Measurements from ENCODE around the gene LBHD2. TPM values are rescaled to one million over a fixed set of nuclear protein-coding genes. Genes with fewer than 3 reads are reported as not detected.

The LBHD2 gene
- total and polyA plus RNA-seq, 2 of the 13 experiments (the other 11 are each of a cell fraction or from before 2014, with no cell fraction given) = 0.67 to 1.00 TPM

DNA sequence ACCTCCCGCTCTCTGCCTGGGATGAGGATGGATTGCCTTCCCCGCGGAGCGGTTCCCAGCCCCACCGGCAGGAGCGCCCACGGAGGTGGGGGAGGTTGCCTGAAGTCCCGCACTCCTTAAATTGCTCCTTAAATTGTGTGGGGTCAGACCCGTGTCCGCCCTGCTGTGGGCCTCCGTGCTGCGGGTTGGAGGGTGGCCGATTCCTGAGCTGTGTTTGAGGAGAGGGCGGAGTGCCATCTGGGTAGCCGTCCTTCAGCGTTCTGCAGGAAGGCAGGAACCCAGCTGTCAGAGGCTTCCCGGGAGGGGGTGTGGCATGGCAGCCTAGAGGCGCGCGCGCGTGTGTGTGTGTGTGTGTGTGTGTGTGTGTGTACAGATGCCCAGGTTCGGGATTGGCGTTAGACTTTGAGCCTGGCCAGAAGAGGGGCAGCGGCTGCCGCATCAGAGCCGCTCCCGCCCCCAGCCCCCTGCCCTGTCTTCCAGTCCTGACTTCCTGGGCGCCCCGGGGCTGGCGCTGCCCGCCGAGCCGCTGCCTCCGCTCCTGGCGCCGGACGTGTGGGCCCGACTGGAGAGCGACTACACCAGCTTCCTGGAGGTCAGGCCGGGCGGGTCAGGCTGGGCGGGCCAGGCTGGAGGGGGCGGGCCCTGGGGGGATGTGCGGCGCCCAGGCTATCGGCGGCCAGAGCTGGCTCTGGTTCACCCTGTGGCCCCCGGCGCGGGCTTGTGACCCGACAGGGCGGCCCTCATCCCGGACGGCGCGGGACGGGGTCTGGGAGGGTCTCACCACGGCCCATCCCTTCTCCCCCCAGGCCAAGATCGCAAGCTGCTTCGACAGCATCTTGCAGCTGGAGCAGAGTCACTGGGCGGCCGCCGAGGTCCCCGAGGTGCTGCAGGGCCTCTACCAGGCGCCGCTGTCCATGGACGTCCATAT, 19.7 kb downstream of the LBHD2 start (continued):
- TF ChIP-seq, protein P1, sequence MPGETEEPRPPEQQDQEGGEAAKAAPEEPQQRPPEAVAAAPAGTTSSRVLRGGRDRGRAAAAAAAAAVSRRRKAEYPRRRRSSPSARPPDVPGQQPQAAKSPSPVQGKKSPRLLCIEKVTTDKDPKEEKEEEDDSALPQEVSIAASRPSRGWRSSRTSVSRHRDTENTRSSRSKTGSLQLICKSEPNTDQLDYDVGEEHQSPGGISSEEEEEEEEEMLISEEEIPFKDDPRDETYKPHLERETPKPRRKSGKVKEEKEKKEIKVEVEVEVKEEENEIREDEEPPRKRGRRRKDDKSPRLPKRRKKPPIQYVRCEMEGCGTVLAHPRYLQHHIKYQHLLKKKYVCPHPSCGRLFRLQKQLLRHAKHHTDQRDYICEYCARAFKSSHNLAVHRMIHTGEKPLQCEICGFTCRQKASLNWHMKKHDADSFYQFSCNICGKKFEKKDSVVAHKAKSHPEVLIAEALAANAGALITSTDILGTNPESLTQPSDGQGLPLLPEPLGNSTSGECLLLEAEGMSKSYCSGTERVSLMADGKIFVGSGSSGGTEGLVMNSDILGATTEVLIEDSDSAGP (CRISPR knock-in tag; IDR thresholded peaks at IDR 0.05; ENCODE audit: borderline replicate concordance) = peak; percentile 70
- peak; percentile 17; the same call in 1 of the 2 replicates for TF ChIP-seq ARNTL (CRISPR knock-in tag; IDR thresholded peaks at IDR 0.05)
- peak; percentile 65 for TF ChIP-seq MYC (CRISPR knock-in tag; IDR thresholded peaks at IDR 0.05; ENCODE audit: borderline replicate concordance)
- peak; percentile 20; the same call in 1 of the 2 replicates for TF ChIP-seq ZNF274 (CRISPR knock-in tag; IDR thresholded peaks at IDR 0.05)
- TF ChIP-seq FOXO1 (CRISPR knock-in tag; IDR thresholded peaks at IDR 0.05) = 0 out of 2 replicates have a peak, but pooled peaks have one; percentile 25
- TF ChIP-seq TCF12 (IDR thresholded peaks at IDR 0.05) = no peak
- peak; percentile 86; the same call in 1 of the 2 replicates for TF ChIP-seq TCF12 (CRISPR knock-in tag; IDR thresholded peaks at IDR 0.05)
- TF ChIP-seq, protein P2, sequence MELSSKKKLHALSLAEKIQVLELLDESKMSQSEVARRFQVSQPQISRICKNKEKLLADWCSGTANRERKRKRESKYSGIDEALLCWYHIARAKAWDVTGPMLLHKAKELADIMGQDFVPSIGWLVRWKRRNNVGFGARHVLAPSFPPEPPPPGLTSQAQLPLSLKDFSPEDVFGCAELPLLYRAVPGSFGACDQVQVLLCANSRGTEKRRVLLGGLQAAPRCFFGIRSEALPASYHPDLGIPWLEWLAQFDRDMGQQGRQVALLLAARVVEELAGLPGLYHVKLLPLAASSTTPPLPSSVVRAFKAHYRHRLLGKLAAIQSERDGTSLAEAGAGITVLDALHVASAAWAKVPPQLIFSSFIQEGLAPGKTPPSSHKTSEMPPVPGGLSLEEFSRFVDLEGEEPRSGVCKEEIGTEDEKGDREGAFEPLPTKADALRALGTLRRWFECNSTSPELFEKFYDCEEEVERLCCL (CRISPR knock-in tag; IDR thresholded peaks at IDR 0.05; ENCODE audit: borderline replicate concordance) = no peak
- TF ChIP-seq SIX1 (CRISPR knock-in tag; IDR thresholded peaks at IDR 0.05; ENCODE audit: borderline replicate concordance) = no peak
- no peak for TF ChIP-seq MTF2 (CRISPR knock-in tag; IDR thresholded peaks at IDR 0.05; ENCODE audit: borderline replicate concordance)
- peak; percentile 77; the same call in 1 of the 2 replicates for TF ChIP-seq SP4 (CRISPR knock-in tag; IDR thresholded peaks at IDR 0.05)
- TF ChIP-seq SALL1 (CRISPR knock-in tag; IDR thresholded peaks at IDR 0.05) = peak; percentile 80
- peak; percentile 45 for TF ChIP-seq NR2F6 (IDR thresholded peaks at IDR 0.05)
- TF ChIP-seq NR2F6 (CRISPR knock-in tag; IDR thresholded peaks at IDR 0.05) = peak; percentile 50
- TF ChIP-seq FOXA1 (IDR thresholded peaks at IDR 0.05) = peak; percentile 66
- TF ChIP-seq FOXA1 (CRISPR knock-in tag; IDR thresholded peaks at IDR 0.05) = peak; percentile 54
- peak; percentile 71; the same call in 1 of the 2 replicates for TF ChIP-seq ZNF431 (CRISPR knock-in tag; IDR thresholded peaks at IDR 0.05; ENCODE audit: borderline replicate concordance, low read depth)
- TF ChIP-seq ZNF468 (CRISPR knock-in tag; IDR thresholded peaks at IDR 0.05) = no peak
- no peak for TF ChIP-seq RELA (CRISPR knock-in tag; IDR thresholded peaks at IDR 0.05)
- peak; percentile 68 for TF ChIP-seq GZF1 (CRISPR knock-in tag; IDR thresholded peaks at IDR 0.05)
- TF ChIP-seq, protein P3, sequence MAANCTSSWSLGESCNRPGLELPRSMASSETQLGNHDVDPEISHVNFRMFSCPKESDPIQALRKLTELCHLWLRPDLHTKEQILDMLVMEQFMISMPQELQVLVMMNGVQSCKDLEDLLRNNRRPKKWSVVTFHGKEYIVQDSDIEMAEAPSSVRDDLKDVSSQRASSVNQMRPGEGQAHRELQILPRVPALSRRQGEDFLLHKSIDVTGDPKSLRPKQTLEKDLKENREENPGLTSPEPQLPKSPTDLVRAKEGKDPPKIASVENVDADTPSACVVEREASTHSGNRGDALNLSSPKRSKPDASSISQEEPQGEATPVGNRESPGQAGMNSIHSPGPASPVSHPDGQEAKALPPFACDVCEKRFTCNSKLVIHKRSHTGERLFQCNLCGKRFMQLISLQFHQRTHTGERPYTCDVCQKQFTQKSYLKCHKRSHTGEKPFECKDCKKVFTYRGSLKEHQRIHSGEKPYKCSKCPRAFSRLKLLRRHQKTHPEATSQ (CRISPR knock-in tag; IDR thresholded peaks at IDR 0.05; ENCODE audit: borderline replicate concordance) = peak; percentile 11; the same call in 1 of the 2 replicates
- peak; percentile 81 for TF ChIP-seq SKI (IDR thresholded peaks at IDR 0.05; ENCODE audit: partially characterized antibody)
- TF ChIP-seq KDM3A (CRISPR knock-in tag; IDR thresholded peaks at IDR 0.05; ENCODE audit: low read depth) = no peak; the same call in 1 of the 2 replicates
- TF ChIP-seq ZFP90 (CRISPR knock-in tag; IDR thresholded peaks at IDR 0.05; ENCODE audit: borderline replicate concordance) = peak; percentile 58; the same call in 1 of the 2 replicates
- TF ChIP-seq KMT2A (CRISPR knock-in tag; IDR thresholded peaks at IDR 0.05) = no peak
- peak; percentile 24; the same call in 1 of the 2 replicates for TF ChIP-seq RFXAP (CRISPR knock-in tag; IDR thresholded peaks at IDR 0.05; ENCODE audit: borderline replicate concordance)
- TF ChIP-seq ZFY (CRISPR knock-in tag; IDR thresholded peaks at IDR 0.05) = peak; percentile 71
- TF ChIP-seq NFIC (IDR thresholded peaks at IDR 0.05; ENCODE audit: low read length) = 0 out of 2 replicates have a peak, but pooled peaks have one; percentile 23
